Measurements from ENCODE around the gene ANKK1. TPM values are rescaled to one million over a fixed set of nuclear protein-coding genes. Genes with fewer than 3 reads are reported as not detected.

ANKK1 gene
- polyA plus RNA-seq, 3 donors from 2014 or later, result not detected

DNA sequence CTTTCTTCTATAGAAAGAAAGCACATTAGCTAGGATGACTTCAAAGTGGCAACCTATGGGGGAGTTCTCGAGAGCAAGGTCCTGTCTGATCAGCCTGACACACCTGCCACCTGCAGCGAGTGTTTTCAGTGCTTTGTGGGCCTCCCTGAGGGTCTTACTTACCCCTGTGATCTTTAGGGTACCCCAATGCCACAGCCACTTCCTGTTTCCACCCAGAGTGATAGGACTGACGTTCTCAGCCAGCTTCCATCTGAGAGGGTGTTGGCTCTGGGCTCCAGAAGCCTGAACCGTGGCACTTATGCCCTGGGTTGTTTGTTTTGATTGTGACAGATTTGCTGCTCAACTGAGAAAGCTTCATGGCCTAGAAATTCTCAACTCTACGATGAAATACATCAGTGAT lies 21.7 kb upstream of the ANKK1 start:
- Mint-ChIP-seq H3K4me3 (no peak overlapping the region), H3K27ac (peak overlapping the region in 1 of 6 donors; percentile 57), H3K27me3 (ENCODE audit: low read depth in 3 of 3) (no peaks in the 10 kb centered on the region), H3K4me1 (peaks cover 14 to 19% of the 10 kb centered on the region in 2 donors), H3K9me3 (no peaks in the 10 kb centered on the region), H3K36me3 (peaks cover 26 to 59% (median 39%) of the 10 kb centered on the region in 3 donors)
- no peak for DNase-seq

DNA sequence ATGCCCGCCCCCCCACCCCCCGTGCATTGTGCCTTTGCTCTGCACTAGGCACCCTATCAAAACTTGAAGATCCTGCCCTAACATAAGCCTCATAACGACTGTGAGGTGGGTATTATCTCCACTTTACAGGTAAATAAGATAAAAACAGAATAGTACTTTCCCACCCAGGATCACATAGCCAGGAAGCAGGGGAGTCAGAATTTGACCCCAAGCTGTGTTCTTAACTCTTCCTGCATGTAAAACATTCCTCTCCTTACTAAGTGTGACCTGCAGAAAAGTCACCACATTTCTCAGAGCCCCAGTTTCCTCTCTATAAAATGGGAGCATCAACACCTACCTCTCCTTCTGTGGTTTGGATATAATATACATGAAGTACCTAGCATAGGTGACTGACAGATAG lies 18.2 kb upstream of the ANKK1 start:
- peaks cover 0 to 4% (median 0%) of the 10 kb centered on the region in 3 donors for H3K27me3 Mint-ChIP-seq (ENCODE audit: low read depth in 3 of 3)
- peaks cover 9 to 11% of the 10 kb centered on the region in 2 donors for H3K4me1 Mint-ChIP-seq
- H3K36me3 Mint-ChIP-seq, result peaks cover 15 to 34% (median 18%) of the 10 kb centered on the region in 3 donors
- H3K27ac Mint-ChIP-seq, result no peak overlapping the region
- no peaks in the 10 kb centered on the region for H3K9me3 Mint-ChIP-seq
- no peak overlapping the region for H3K4me3 Mint-ChIP-seq
- DNase-seq, result no peak

DNA sequence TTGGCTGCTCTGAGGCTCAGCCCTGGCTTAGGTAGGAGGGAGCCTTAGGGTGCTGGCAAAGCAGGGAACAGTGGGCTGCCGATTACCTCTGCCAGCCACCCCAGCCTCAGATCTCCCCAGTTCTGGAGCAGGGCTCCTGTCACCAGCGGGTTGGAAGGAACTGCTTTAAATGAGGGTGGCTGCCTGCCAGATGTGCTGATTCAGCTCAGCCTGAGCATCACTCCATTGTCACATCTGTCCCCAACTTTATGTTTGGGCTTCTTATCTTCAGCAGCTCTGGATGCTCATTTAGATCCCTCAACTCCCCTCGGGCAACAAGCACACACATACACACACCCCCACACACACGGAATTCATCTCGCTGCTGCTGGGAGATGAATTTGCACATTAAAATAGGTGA lies 16.9 kb upstream of the ANKK1 start:
- H3K4me1 Mint-ChIP-seq, result peaks cover 8 to 10% of the 10 kb centered on the region in 2 donors
- no peak overlapping the region for H3K27ac Mint-ChIP-seq
- H3K4me3 Mint-ChIP-seq, result no peak overlapping the region
- peaks cover 0 to 4% (median 0%) of the 10 kb centered on the region in 3 donors for H3K27me3 Mint-ChIP-seq (ENCODE audit: low read depth in 3 of 3)
- no peaks in the 10 kb centered on the region for H3K9me3 Mint-ChIP-seq
- peaks cover 14 to 32% (median 18%) of the 10 kb centered on the region in 3 donors for H3K36me3 Mint-ChIP-seq
- DNase-seq, result no peak

DNA sequence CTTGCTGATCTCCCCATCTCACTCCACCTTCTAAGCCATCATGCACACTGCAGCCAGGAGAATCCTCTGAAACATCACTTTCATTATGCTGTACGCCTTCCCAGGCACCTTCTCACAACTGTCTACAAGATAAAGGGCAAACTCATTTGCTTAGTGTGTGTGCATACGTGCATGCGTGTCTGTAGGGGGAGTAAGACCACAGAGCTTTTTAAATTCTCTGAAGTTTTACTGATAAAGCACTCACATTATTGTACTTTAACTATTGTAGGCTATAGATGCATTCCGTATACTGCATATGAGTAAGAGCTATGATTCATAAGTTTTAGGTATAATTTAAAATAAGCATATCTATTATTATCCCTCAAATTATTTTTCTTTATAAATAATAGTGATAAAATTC lies 15.3 kb upstream of the ANKK1 start:
- H3K9me3 Mint-ChIP-seq, result no peaks in the 10 kb centered on the region
- peaks cover 0 to 4% (median 2%) of the 10 kb centered on the region in 3 donors for H3K27me3 Mint-ChIP-seq (ENCODE audit: low read depth in 3 of 3)
- peaks cover 14 to 20% (median 17%) of the 10 kb centered on the region in 3 donors for H3K36me3 Mint-ChIP-seq
- H3K4me1 Mint-ChIP-seq, result no peaks in the 10 kb centered on the region
- no peak overlapping the region for H3K4me3 Mint-ChIP-seq
- H3K27ac Mint-ChIP-seq, result no peak overlapping the region
- DNase-seq, result no peak

- H3K27ac Mint-ChIP-seq, result no peak overlapping the region
- peaks cover 10 to 16% (median 14%) of the 10 kb centered on the region in 3 donors for H3K36me3 Mint-ChIP-seq
- DNase-seq, result no peak
- H3K4me1 Mint-ChIP-seq, result no peaks in the 10 kb centered on the region
- H3K27me3 Mint-ChIP-seq (ENCODE audit: low read depth in 3 of 3), result peaks cover 0 to 8% (median 4%) of the 10 kb centered on the region in 3 donors
- H3K4me3 Mint-ChIP-seq, result no peak overlapping the region
- no peaks in the 10 kb centered on the region for H3K9me3 Mint-ChIP-seq
Observed at GRCh38 chr11:113373306-113373705, 14.3 kb upstream of the ANKK1 start.

DNA sequence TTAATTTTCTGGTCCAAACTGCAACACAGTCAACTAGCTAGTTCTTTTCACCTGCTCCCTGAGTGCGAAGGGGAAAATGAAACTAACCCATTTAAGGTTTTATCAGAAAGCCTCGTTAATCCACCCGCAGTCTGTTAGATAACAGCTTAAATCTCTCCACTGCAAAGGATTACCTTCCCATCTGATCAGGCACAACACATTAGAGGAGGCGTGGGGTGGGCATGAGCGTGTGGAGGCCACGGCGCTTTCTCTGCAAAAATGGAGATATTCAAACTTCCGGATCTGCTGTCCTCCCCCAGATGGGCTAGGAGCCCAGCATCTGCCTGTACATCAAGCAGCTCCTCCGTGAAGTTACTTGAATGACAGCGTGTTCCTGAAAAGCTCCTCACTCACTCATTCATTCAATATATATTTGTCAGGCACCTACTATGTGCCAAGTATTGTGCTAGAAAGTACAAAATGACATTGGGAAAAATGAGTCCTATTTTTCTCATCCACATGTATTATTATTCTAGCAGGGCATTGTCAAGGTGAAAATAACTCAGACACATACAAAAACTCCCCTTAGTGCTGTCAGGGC lies 13.5 kb upstream of the ANKK1 start:
- Mint-ChIP-seq H3K27me3 (ENCODE audit: low read depth in 3 of 3) (peaks cover 0 to 10% (median 4%) of the 10 kb centered on the region in 3 donors), H3K4me1 (no peaks in the 10 kb centered on the region), H3K27ac (no peak overlapping the region), H3K9me3 (no peaks in the 10 kb centered on the region), H3K4me3 (no peak overlapping the region), H3K36me3 (peaks cover 6 to 11% (median 9%) of the 10 kb centered on the region in 3 donors)
- DNase-seq, result no peak

GRCh38 chr11:113375402-113375801 lies 12.2 kb upstream of the ANKK1 start:
- no peak overlapping the region for H3K27ac Mint-ChIP-seq
- peaks cover 0 to 11% (median 4%) of the 10 kb centered on the region in 3 donors for H3K27me3 Mint-ChIP-seq (ENCODE audit: low read depth in 3 of 3)
- H3K9me3 Mint-ChIP-seq, result no peaks in the 10 kb centered on the region
- H3K4me1 Mint-ChIP-seq, result no peaks in the 10 kb centered on the region
- DNase-seq, result no peak
- H3K36me3 Mint-ChIP-seq, result peaks cover 6 to 8% (median 7%) of the 10 kb centered on the region in 3 donors
- no peak overlapping the region for H3K4me3 Mint-ChIP-seq

DNA sequence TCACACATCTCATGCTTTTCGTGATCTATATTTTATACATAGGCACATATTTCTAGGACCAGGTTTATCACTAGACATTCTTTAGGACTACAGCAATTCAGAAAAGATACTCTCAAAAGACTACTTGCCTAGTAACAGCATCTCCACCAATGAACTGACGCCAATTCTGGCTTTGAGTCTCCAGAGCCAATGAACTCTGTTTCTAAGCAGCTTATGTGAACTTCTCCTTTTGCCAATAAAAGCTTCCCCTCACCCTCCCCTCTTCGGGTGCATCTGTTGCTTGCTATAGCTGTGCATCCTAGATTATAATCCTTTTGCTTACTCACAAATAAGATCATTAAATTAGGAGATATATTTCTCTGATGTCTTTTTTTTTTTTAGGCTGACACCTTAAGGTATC lies 11.4 kb upstream of the ANKK1 start:
- Mint-ChIP-seq H3K36me3 (peaks cover 4 to 9% (median 6%) of the 10 kb centered on the region in 3 donors), H3K4me3 (no peak overlapping the region), H3K4me1 (no peaks in the 10 kb centered on the region), H3K27me3 (ENCODE audit: low read depth in 3 of 3) (peaks cover 0 to 11% (median 5%) of the 10 kb centered on the region in 3 donors), H3K9me3 (peaks cover 0 to 2% (median 0%) of the 10 kb centered on the region in 6 donors), H3K27ac (no peak overlapping the region)
- DNase-seq, result no peak

- Mint-ChIP-seq H3K27ac (no peak overlapping the region), H3K9me3 (peaks cover 0 to 2% (median 0%) of the 10 kb centered on the region in 6 donors), H3K4me3 (no peak overlapping the region), H3K27me3 (ENCODE audit: low read depth in 3 of 3) (peaks cover 2 to 11% (median 3%) of the 10 kb centered on the region in 3 donors), H3K36me3 (peaks cover 4 to 7% (median 4%) of the 10 kb centered on the region in 3 donors), H3K4me1 (no peaks in the 10 kb centered on the region)
- DNase-seq, result no peak
Observed at GRCh38 chr11:113377681-113378412, 9.7 kb upstream of the ANKK1 start.

DNA sequence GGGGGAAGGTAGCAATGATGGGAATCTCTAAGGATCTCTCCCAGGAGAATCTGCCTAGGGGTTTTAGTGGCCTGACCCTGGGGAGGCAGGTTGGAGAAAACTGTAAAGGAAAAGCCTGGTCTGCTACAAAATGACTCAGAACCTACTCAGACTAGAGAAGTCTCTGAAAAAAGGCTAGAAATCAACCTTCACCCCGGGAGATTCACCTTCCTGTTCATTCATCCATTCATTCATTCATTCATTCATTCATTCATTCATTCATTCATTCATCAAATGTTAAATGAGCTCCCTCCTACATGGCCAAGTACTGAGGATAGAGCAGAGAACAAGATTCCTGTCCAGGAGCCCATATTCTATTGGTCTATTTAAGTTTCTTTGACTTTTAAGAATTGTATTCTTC lies 8.9 kb upstream of the ANKK1 start:
- Mint-ChIP-seq H3K4me3 (no peak overlapping the region), H3K36me3 (peaks cover 0 to 5% (median 3%) of the 10 kb centered on the region in 3 donors), H3K27me3 (ENCODE audit: low read depth in 3 of 3) (peaks cover 1 to 11% (median 2%) of the 10 kb centered on the region in 3 donors), H3K9me3 (peaks cover 0 to 2% (median 0%) of the 10 kb centered on the region in 6 donors), H3K27ac (no peak overlapping the region), H3K4me1 (no peaks in the 10 kb centered on the region)
- no peak for DNase-seq

GRCh38 chr11:113382121-113382520 lies 5.5 kb upstream of the ANKK1 start:
- H3K27me3 Mint-ChIP-seq (ENCODE audit: low read depth in 3 of 3), result peaks cover 6 to 11% (median 8%) of the 10 kb centered on the region in 3 donors
- no peak for DNase-seq
- H3K27ac Mint-ChIP-seq, result no peak overlapping the region
- no peaks in the 10 kb centered on the region for H3K4me1 Mint-ChIP-seq
- peaks cover 0 to 2% (median 0%) of the 10 kb centered on the region in 6 donors for H3K9me3 Mint-ChIP-seq
- peaks cover 0 to 5% (median 0%) of the 10 kb centered on the region in 3 donors for H3K36me3 Mint-ChIP-seq
- H3K4me3 Mint-ChIP-seq, result no peak overlapping the region

DNA sequence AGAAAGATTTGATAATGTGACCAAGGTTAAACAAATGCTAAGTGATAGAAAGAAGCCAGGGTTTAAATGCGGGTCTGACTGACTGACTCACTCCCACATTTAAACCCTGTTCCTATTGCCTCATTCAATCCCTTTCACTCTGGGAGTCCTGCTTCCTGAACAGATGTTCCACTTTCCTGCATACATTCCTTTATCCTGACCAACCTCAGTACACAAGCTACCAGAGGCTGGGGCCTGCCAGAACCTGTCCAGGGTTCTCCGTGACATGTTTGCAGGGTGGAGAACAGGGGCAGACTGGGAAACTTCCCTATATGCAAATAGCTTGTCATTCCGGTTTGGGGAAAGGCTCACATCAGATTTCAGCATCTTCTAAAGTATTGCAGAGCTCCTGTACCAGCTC lies 3.0 kb upstream of the ANKK1 start:
- H3K4me1 Mint-ChIP-seq, result no peaks in the 10 kb centered on the region
- peaks cover 0 to 2% (median 0%) of the 10 kb centered on the region in 6 donors for H3K9me3 Mint-ChIP-seq
- no peak overlapping the region for H3K27ac Mint-ChIP-seq
- no peak overlapping the region for H3K4me3 Mint-ChIP-seq
- peaks cover 5 to 8% (median 6%) of the 10 kb centered on the region in 3 donors for H3K27me3 Mint-ChIP-seq (ENCODE audit: low read depth in 3 of 3)
- no peak for DNase-seq
- peaks cover 0 to 5% (median 0%) of the 10 kb centered on the region in 3 donors for H3K36me3 Mint-ChIP-seq

- peaks cover 4 to 8% (median 5%) of the 10 kb centered on the region in 3 donors for H3K27me3 Mint-ChIP-seq (ENCODE audit: low read depth in 3 of 3)
- no peak for DNase-seq
- no peak overlapping the region for H3K27ac Mint-ChIP-seq
- H3K4me3 Mint-ChIP-seq, result no peak overlapping the region
- peaks cover 0 to under 1% (median 0%) of the 10 kb centered on the region in 6 donors for H3K9me3 Mint-ChIP-seq
- H3K36me3 Mint-ChIP-seq, result no peaks in the 10 kb centered on the region
- no peaks in the 10 kb centered on the region for H3K4me1 Mint-ChIP-seq
Observed at GRCh38 chr11:113385749-113386148, 1.8 kb upstream of the ANKK1 start.

DNA sequence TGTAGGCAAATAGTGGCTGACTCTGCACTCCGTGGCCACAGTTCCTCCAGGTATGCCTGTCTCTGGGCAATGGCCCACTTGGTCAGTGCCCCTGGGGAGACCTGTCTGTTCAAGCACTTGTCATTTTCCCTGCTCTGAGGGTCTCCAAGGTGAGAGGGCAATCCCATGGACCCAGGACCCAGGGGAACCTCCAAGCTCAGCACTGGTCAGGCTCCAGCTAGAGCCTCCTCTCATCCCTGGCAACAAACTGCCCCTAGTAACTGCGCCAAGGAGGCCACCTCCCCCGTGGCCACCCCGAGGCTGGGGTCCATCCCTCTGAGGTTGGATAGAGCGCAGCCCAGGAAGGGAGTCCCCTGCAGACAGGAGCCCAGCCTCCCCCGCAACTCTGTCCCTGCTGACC lies 713 bp upstream of the ANKK1 start:
- Mint-ChIP-seq H3K4me1 (no peaks in the 10 kb centered on the region), H3K27ac (no peak overlapping the region), H3K36me3 (no peaks in the 10 kb centered on the region), H3K9me3 (no peaks in the 10 kb centered on the region), H3K4me3 (no peak overlapping the region), H3K27me3 (ENCODE audit: low read depth in 3 of 3) (peaks cover 4 to 6% (median 5%) of the 10 kb centered on the region in 3 donors)
- DNase-seq, result no peak
